GM21786 (cell line): Measurements from ENCODE around the gene GPN3.
"Not testable (repeated sequence)": the region's sequence is repeated elsewhere in the genome, so short reads cannot be mapped to it uniquely, and the experiment has no call there.

Experiments
- ATAC-seq: cut with Tn5 transposase; IDR thresholded peaks from one replicate; pipeline ENCODE4 v1.9.1; 2021; ENCODE audit not compliant: unreplicated experiment

Gene GPN3

GRCh38 chr12:110468214-110469048 lies at the start of gene GPN3, which contains the start of gene FAM216A:
TSS of gene GPN3 (minus strand) at chr12:110468257. CDS start at chr12:110468203, 54 bp downstream.
TSS of gene FAM216A (plus strand) at chr12:110468845. CDS start at chr12:110468876, 31 bp downstream.
- ATAC-seq = peak; percentile 69

GRCh38 chr12:110516995-110517394 lies 48.9 kb upstream of the GPN3 start:
- ATAC-seq = no peak

- ATAC-seq = no peak
Measured at GRCh38 chr12:110514363-110514762, 46.3 kb upstream of the GPN3 start.

DNA sequence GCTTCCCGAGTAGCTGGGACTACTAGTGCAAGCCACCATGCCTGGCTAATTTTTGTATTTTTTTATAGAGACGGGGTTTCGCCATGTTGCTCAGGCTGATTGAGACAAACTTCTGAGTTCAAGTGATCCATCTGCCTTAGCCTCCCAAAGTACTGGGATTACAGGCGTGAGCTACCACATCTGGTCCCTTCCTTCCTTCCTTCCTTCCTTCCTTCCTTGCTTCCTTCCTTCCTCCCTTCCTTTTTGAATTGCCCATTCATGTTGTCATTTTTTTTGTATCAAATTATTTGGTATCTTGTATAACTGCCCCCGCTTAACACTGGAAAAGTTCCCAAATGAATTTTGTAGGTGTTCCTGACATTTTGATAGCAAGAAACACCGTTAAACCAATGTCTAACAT lies 45.8 kb upstream of the GPN3 start:
- ATAC-seq = no peak

GRCh38 chr12:110508071-110508586 lies 40.1 kb upstream of the GPN3 start:
- no peak for ATAC-seq

- no peak for ATAC-seq
Measured at GRCh38 chr12:110505332-110505731, 37.3 kb upstream of the GPN3 start.

DNA sequence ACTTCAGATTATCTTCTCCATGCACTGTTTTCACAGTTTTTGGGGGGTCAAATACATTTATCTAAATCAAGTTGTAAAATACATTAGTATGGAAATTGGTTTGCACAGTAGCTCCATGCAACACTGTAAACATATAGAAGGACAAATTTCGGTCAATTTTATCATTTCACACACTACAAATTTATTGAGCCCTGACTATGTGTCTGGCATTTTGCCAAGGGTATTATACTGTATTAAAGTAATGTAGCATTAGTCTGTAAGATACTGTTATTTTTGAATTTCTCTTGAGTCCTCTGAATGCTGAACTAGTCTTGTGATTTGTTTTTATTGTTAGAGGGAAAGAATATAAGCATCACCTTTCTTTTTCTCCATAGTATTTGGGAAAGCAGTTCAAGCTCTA lies 35.4 kb upstream of the GPN3 start:
- ATAC-seq = no peak

GRCh38 chr12:110501752-110502738 lies 34.0 kb upstream of the GPN3 start, which contains the start of the genes RAD9B and VPS29:
TSS of gene RAD9B (plus strand) at chr12:110502331. CDS start at chr12:110502338, 7 bp downstream.
TSS of gene VPS29 (minus strand) at chr12:110502111. CDS start at chr12:110502051, 60 bp downstream.
- ATAC-seq = peak; percentile 95

- ATAC-seq = no peak
Measured at GRCh38 chr12:110501399-110501751, 33.3 kb upstream of the GPN3 start.

DNA sequence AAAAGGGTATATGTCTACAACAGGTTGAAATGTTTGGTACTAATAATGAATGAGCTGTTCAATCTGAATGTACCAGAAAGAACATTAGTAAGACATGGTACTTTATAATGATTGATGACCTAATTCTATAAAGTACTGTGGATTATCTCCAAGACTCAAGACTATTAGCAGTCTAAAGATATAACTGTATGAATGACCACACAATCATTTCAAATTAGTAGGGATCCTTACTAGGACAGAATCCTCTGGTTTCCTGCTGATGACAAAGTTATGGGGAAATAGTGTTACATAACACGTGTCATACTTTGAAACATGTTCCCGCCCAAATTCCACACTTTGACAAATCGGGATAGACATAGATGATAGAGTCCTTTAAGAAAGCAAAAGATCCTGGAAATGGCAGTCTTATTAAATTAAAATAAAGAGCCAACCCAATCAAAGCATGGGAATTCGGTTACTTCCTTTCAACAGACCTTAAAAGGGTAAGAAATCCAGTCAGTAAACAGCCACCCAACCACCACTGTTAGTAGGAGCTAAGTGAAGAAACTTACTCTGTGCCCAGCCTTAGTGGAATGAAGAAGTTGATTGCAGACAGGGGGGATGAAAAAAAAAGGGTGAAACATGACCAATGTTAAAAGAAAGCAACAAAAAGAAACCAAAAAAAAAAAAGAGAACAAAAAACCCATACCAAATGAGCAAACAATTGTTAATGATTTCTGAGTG lies 31.1 kb upstream of the GPN3 start:
- ATAC-seq = no peak

- ATAC-seq = no peak
Measured at GRCh38 chr12:110475426-110475825, 7.4 kb upstream of the GPN3 start.

DNA sequence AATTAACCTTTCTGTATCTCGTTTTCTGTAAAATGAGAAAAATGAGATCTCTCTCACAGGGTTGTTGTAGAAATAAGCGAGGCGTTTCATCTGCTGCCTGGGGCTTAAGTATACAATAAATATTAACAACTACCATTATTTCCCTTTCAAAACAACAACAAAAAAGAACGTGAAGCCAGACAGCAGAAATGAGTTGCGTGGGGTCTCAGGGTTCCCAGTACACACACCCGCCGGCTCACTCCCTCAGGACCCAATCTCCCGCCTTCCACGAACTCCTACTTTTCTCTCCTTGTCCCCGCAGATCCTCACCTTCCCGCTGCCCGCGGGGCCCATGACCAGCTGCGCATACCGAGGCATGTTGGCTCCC lies 227 bp downstream of the GPN3 start:
- no peak for ATAC-seq

DNA sequence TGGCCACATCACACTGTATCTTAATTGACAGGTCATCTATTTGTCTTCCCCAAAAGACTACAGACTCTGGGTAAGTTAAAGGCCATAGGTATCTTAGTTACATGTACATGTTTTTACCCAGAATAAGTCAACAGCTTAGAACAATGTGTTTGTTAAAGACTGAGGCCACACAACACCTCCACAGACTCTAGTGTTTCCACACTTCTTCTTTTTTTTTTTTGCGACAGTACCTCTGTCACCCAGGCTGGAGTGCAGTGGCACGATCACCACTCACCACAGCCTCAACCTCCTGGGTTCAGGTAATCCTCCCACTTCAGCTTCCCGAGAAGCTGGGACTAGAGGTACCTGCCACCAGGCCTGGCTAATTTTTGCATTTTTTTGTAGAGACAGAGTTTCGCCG lies 1.3 kb downstream of the GPN3 start:
- no peak for ATAC-seq

DNA sequence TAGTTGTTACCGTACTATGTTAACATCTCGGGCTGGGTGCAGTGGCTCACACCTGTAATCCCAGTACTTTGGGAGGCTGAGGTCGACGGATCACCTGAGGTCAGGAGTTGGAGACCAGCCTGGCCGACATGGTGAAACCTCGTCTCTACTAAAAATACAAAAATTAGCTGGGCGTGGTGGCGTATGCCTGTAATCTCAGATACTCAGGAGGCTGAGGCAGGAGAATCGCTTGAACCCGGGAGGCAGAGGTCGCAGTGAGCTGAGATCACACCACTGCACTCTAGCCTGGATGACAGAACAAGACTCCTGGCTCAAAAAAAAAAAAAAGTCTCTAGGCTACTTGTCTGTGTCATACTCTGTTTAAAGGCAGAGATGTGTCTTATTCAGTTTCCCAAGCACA lies 2.3 kb downstream of the GPN3 start:
- ATAC-seq = not testable (repeated sequence)

GRCh38 chr12:110465024-110465423 lies 3.0 kb downstream of the GPN3 start:
- no peak for ATAC-seq

DNA sequence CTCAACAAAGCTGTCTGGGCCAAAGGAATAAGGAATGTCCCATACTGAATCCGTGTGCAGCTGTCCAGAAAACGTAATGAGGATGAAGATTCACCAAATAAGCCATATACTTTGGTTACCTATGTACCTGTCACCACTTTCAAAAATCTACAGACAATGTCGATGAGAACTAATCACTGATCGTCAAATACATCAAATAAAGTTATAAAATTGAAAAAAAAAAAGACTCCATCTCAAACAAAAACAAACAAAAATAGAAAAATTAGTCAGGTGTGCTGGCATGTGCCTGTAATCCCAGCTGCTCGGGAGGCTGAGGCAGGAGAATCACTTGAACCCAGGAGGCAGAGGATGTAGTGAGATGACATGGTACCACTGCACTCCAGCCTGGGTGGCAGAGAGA lies 6.9 kb downstream of the GPN3 start:
- ATAC-seq = not testable (repeated sequence)

GRCh38 chr12:110458756-110459155 lies 9.3 kb downstream of the GPN3 start:
- no peak for ATAC-seq

DNA sequence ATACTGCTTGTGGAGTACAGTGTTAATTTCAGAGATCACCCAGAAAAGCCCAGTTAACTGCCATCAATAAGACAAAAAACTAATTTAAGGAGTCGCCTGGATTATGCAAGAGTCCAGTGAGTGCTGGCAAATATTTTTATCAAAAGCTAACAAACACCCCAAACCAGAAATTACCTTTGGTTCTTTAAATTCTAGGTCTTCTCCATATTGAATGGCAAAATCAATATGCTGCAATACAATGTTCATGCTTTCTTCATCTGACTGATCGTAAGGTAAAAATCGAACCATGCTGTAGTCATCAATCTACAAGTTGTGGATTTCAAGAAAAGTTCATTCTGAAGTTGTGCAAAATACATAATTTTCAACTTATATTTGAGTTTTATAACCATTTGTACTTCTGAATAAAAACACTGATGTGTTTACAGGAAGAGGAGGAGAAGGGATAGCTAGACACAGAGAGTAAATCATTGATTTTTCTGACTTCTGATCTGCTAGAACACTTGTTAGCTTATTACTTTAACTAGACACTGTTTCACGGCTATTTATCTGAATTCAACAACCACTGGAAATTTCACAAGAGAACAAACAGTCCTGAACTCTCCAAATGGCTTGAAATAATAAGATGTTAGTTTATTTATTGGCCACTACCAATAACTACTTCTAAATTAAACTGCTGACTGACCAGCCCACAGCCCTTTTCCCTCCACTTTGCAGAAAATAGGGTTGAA lies 14.3 kb downstream of the GPN3 start:
- no peak for ATAC-seq

GRCh38 chr12:110451263-110451662 lies 16.8 kb downstream of the GPN3 start:
- ATAC-seq = no peak
